ENCODE results near the gene CNPY1. TPM values are rescaled to one million over a fixed set of nuclear protein-coding genes. Genes with fewer than 3 reads are reported as not detected.

CNPY1 gene
- total RNA-seq, 1 donor: not detected

GRCh38 chr7:155506854-155507337, 39.5 kb downstream of the CNPY1 start:
- TF ChIP-seq CTCF (IDR thresholded peaks at IDR 0.05; ENCODE audit: insufficient read depth, low read length): no peak
- no peak overlapping the region for H3K4me3 ChIP-seq (ENCODE audit: low read depth, low read length)
- DNase-seq (ENCODE audit: low read depth): no peak

GRCh38 chr7:155505422-155505793, 41.0 kb downstream of the CNPY1 start:
- no peak for TF ChIP-seq CTCF (IDR thresholded peaks at IDR 0.05; ENCODE audit: insufficient read depth, low read length)
- H3K4me3 ChIP-seq (ENCODE audit: low read depth, low read length): no peak overlapping the region
- no peak for DNase-seq (ENCODE audit: low read depth)

GRCh38 chr7:155497149-155497901, 49.0 kb downstream of the CNPY1 start:
- DNase-seq (ENCODE audit: low read depth): no peak
- H3K4me3 ChIP-seq (ENCODE audit: low read depth, low read length): no peak overlapping the region
- no peak for TF ChIP-seq CTCF (IDR thresholded peaks at IDR 0.05; ENCODE audit: insufficient read depth, low read length)

- no peak for DNase-seq (ENCODE audit: low read depth)
- no peak overlapping the region for H3K4me3 ChIP-seq (ENCODE audit: low read depth, low read length)
- no peak for TF ChIP-seq CTCF (IDR thresholded peaks at IDR 0.05; ENCODE audit: insufficient read depth, low read length)
Observed at GRCh38 chr7:155496267-155497005, 49.9 kb downstream of the CNPY1 start.

- DNase-seq (ENCODE audit: low read depth): no peak
- TF ChIP-seq CTCF (IDR thresholded peaks at IDR 0.05; ENCODE audit: insufficient read depth, low read length): no peak
- H3K4me3 ChIP-seq (ENCODE audit: low read depth, low read length): no peak overlapping the region
Observed at GRCh38 chr7:155495440-155496248, 50.7 kb downstream of the CNPY1 start.

GRCh38 chr7:155494551-155494950, 51.8 kb downstream of the CNPY1 start:
- no peak for TF ChIP-seq CTCF (IDR thresholded peaks at IDR 0.05; ENCODE audit: insufficient read depth, low read length)
- no peak overlapping the region for H3K4me3 ChIP-seq (ENCODE audit: low read depth, low read length)
- DNase-seq (ENCODE audit: low read depth): no peak

All from fibroblast of the aortic adventitia (primary cell).